SK-N-SH (cell line): ENCODE data around the gene SLC2A3. TPM values are rescaled to one million over a fixed set of nuclear protein-coding genes. Genes with fewer than 3 reads are reported as not detected.

Experiments
- CTCF ChIA-PET: fragments of 300-600, 350-600 bp; formaldehyde crosslinking; extraction: SDS; loops from one replicate; lab custom pipeline; 2021; lab: Yijun Ruan, JAX
- POLR2A ChIA-PET: fragments of 350-600 bp; sonication (Branson Sonifier 250); formaldehyde crosslinking; extraction: SDS; loops from one replicate; lab custom pipeline; 2020; ENCODE audit warnings: antibody characterized with exemption, inconsistent platforms; lab: Yijun Ruan, JAX
- DNase-seq: peaks from one replicate; pipeline ENCODE4 v3.0.0; 2012
- H2AFZ ChIP-seq: fragments of 200-600 bp; sonication (generic); 2 replicates; pipeline ENCODE4 v1.8.1; 2016; ENCODE audit warnings: antibody characterized with exemption, mild to moderate bottlenecking, low read depth
- H3F3A ChIP-seq: fragments of 200-600 bp; sonication (generic); replicated peaks from 2 replicates; pipeline ENCODE3; 2016; ENCODE audit warnings: antibody characterized with exemption, mild to moderate bottlenecking; ENCODE audit not compliant: insufficient read depth
- H3K27ac ChIP-seq, 2 experiments: fragments of 200-500 bp in 1 of 2; fragments of 200-600 bp in 1 of 2; sonication (Bioruptor generic) in 1 of 2; sonication (generic), shearing (Covaris generic) in 1 of 2; 2 replicates each; pipeline versions ENCODE4 v1.5.1 to v1.6.1; 2014 to 2016; ENCODE audit warnings: low read depth in 2 of 2, inconsistent platforms in 1 of 2, low read length in 1 of 2, mild to moderate bottlenecking in 1 of 2, mixed read lengths in 1 of 2
- H3K27me3 ChIP-seq: fragments of 200-600 bp; sonication (generic), shearing (Covaris generic); 2 replicates; pipeline ENCODE4 v1.6.1; 2016; ENCODE audit warnings: mixed run types; ENCODE audit not compliant: insufficient read depth
- H3K36me3 ChIP-seq, 2 experiments: fragments of 200-500 bp in 1 of 2; fragments of 200-600 bp in 1 of 2; sonication (Bioruptor generic) in 1 of 2; sonication (generic) in 1 of 2; replicated peaks in 1 of 2; 2 replicates each; pipeline versions ENCODE3 to v1.5.1; 2014 to 2016; ENCODE audit warnings: low read length in 1 of 2, mild to moderate bottlenecking in 1 of 2; ENCODE audit not compliant: insufficient read depth in 2 of 2, control insufficient read depth in 1 of 2
- H3K4me1 ChIP-seq, 2 experiments: fragments of 200-500 bp in 1 of 2; fragments of 200-600 bp in 1 of 2; sonication (Bioruptor generic) in 1 of 2; sonication (generic), shearing (Covaris generic) in 1 of 2; 2 replicates each; pipeline versions ENCODE4 v1.5.1 to v1.6.1; 2014 to 2016; ENCODE audit warnings: low read depth in 1 of 2, low read length in 1 of 2, mixed run types in 1 of 2; ENCODE audit not compliant: insufficient read depth in 2 of 2, control insufficient read depth in 1 of 2
- H3K4me2 ChIP-seq: fragments of 200-600 bp; sonication (generic), shearing (Covaris generic); 2 replicates; pipeline ENCODE4 v1.6.1; 2017; ENCODE audit warnings: mixed run types
- H3K4me3 ChIP-seq, 2 experiments: fragments of 200-500 bp in 1 of 2; fragments of 200-600 bp in 1 of 2; sonication (Bioruptor generic) in 1 of 2; sonication (generic), shearing (Covaris generic) in 1 of 2; 2 replicates each; pipeline versions ENCODE4 v1.5.1 to v1.8.1; 2014 to 2016; ENCODE audit warnings: low read depth in 2 of 2, inconsistent platforms in 1 of 2, low read length in 1 of 2, mild to moderate bottlenecking in 1 of 2, mixed read lengths in 1 of 2, moderate library complexity in 1 of 2
- H3K79me2 ChIP-seq: fragments of 200-600 bp; sonication (generic); 2 replicates; pipeline ENCODE4 v1.8.1; 2017; ENCODE audit warnings: mild to moderate bottlenecking; ENCODE audit not compliant: insufficient read depth
- H3K9ac ChIP-seq: fragments of 200-600 bp; sonication (generic); 2 replicates; pipeline ENCODE4 v1.6.1; 2017; ENCODE audit warnings: mixed run types
- H3K9me2 ChIP-seq: fragments of 200-600 bp; sonication (generic); 2 replicates; pipeline ENCODE4 v1.6.1; 2017; ENCODE audit warnings: mixed run types
- H3K9me3 ChIP-seq: fragments of 200-600 bp; sonication (generic); 2 replicates; pipeline ENCODE4 v1.6.1; 2017; ENCODE audit warnings: mixed run types, mild to moderate bottlenecking, moderate library complexity
- H4K20me1 ChIP-seq: fragments of 200-600 bp; sonication (generic); 2 replicates; pipeline ENCODE4 v1.6.1; 2017; ENCODE audit warnings: mild to moderate bottlenecking, mixed run types; ENCODE audit not compliant: insufficient read depth
- CTCF ChIP-seq: fragments of 200-600 bp; sonication (generic); IDR thresholded peaks from 2 replicates; pipeline ENCODE4 v1.6.1; 2017; ENCODE audit warnings: antibody characterized with exemption, mild to moderate bottlenecking, moderate library complexity
- GABPA ChIP-seq: IDR thresholded peaks from 2 replicates; pipeline ENCODE4 v1.4.0; 2012; ENCODE audit warnings: low read depth, mild to moderate bottlenecking
- MAX ChIP-seq: IDR thresholded peaks from 2 replicates; pipeline ENCODE4 v1.4.0; 2012; ENCODE audit warnings: low read depth
- NRF1 ChIP-seq: IDR thresholded peaks from 2 replicates; pipeline ENCODE4 v1.6.1; 2012; ENCODE audit warnings: low read depth, mild to moderate bottlenecking, low read length
- RAD21 ChIP-seq: IDR thresholded peaks from 2 replicates; pipeline ENCODE4 v1.6.1; 2012; ENCODE audit warnings: mild to moderate bottlenecking, low read length
- RXRA ChIP-seq: IDR thresholded peaks from 2 replicates; pipeline ENCODE4 v1.4.0; 2012; ENCODE audit warnings: low read depth, mild to moderate bottlenecking, borderline replicate concordance
- SMC3 ChIP-seq: IDR thresholded peaks from 2 replicates; pipeline ENCODE4 v1.6.1; 2012; ENCODE audit warnings: low read depth, low read length, improper control_type of control experiment
- TAF1 ChIP-seq: IDR thresholded peaks from 2 replicates; pipeline ENCODE4 v1.6.1; 2012; ENCODE audit warnings: low read depth, mild to moderate bottlenecking, low read length, moderate library complexity, borderline replicate concordance
- TCF12 ChIP-seq: IDR thresholded peaks from 2 replicates; pipeline ENCODE4 v1.4.0; 2012
- WGBS: methylation state at CpG from one replicate; pipeline ENCODE4 v1.1.6; 2017; ENCODE audit warnings: low lambda C conversion rate; 5-methylcytosine and 5-hydroxymethylcytosine counted together
- polyA plus RNA-seq, 3 experiments: library from polyadenylated mRNA; depleted of rRNA; stranded (reverse); fragments of >200 nt; gene quantifications; 2 replicates each; pipeline ENCODE4 v1.2.3, GENCODE V29; 2012
- TF ChIP-seq, protein P1 (sequence below): IDR thresholded peaks from 2 replicates; pipeline ENCODE4 v1.6.1; 2012; ENCODE audit warnings: mild to moderate bottlenecking, low read depth, low read length, moderate library complexity
- TF ChIP-seq, protein P2 (sequence below): IDR thresholded peaks from 2 replicates; pipeline ENCODE4 v1.4.0; 2012; ENCODE audit warnings: low read depth, borderline replicate concordance

The SLC2A3 gene
- polyA plus RNA-seq, 1 of the 3 experiments (the other 2 are of a cell fraction): 26.6 TPM

GRCh38 chr12:7934091-7934888 is 1.7 kb downstream of the SLC2A3 start (continued):
- TF ChIP-seq, protein P1, sequence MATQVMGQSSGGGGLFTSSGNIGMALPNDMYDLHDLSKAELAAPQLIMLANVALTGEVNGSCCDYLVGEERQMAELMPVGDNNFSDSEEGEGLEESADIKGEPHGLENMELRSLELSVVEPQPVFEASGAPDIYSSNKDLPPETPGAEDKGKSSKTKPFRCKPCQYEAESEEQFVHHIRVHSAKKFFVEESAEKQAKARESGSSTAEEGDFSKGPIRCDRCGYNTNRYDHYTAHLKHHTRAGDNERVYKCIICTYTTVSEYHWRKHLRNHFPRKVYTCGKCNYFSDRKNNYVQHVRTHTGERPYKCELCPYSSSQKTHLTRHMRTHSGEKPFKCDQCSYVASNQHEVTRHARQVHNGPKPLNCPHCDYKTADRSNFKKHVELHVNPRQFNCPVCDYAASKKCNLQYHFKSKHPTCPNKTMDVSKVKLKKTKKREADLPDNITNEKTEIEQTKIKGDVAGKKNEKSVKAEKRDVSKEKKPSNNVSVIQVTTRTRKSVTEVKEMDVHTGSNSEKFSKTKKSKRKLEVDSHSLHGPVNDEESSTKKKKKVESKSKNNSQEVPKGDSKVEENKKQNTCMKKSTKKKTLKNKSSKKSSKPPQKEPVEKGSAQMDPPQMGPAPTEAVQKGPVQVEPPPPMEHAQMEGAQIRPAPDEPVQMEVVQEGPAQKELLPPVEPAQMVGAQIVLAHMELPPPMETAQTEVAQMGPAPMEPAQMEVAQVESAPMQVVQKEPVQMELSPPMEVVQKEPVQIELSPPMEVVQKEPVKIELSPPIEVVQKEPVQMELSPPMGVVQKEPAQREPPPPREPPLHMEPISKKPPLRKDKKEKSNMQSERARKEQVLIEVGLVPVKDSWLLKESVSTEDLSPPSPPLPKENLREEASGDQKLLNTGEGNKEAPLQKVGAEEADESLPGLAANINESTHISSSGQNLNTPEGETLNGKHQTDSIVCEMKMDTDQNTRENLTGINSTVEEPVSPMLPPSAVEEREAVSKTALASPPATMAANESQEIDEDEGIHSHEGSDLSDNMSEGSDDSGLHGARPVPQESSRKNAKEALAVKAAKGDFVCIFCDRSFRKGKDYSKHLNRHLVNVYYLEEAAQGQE: no peak

- TF ChIP-seq TCF12 (no peak), CTCF (peak; percentile 87), RAD21 (peak; percentile 69), TAF1 (peak; percentile 24; the same call in 1 of the 2 replicates), SMC3 (peak; percentile 79), MAX (0 out of 2 replicates have a peak, but pooled peaks have one; percentile 13), GABPA (peak; percentile 59), NRF1 (0 out of 2 replicates have a peak, but pooled peaks have one; percentile 20), RXRA (no peak)
- TF ChIP-seq, protein P2, sequence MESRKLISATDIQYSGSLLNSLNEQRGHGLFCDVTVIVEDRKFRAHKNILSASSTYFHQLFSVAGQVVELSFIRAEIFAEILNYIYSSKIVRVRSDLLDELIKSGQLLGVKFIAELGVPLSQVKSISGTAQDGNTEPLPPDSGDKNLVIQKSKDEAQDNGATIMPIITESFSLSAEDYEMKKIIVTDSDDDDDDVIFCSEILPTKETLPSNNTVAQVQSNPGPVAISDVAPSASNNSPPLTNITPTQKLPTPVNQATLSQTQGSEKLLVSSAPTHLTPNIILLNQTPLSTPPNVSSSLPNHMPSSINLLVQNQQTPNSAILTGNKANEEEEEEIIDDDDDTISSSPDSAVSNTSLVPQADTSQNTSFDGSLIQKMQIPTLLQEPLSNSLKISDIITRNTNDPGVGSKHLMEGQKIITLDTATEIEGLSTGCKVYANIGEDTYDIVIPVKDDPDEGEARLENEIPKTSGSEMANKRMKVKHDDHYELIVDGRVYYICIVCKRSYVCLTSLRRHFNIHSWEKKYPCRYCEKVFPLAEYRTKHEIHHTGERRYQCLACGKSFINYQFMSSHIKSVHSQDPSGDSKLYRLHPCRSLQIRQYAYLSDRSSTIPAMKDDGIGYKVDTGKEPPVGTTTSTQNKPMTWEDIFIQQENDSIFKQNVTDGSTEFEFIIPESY: no peak
- Histone ChIP-seq H3K4me2 (peak overlapping the region; percentile 84), H3K4me1 (peaks cover 0 to 7% of the 10 kb centered on the region in 2 experiments; a peak in 1 of 4 replicates), H3K27me3 (no peaks in the 10 kb centered on the region), H3K4me3 (peak overlapping the region; percentile 53 to 74; a peak in 3 of 4 replicates), H4K20me1 (no peaks in the 10 kb centered on the region), H3K9me2 (no peaks in the 10 kb centered on the region), H3K36me3 (peaks cover 20 to 29% of the 10 kb centered on the region in 2 experiments), H3K27ac (peak overlapping the region in 1 of 2 experiments; percentile 83; a peak in 2 of 4 replicates), H3K79me2 (peaks cover 25% of the 10 kb centered on the region), H2AFZ (peak overlapping the region; percentile 26; the same call in 1 of the 2 replicates), H3K9ac (peak overlapping the region; percentile 88), H3F3A (peaks cover 16% of the 10 kb centered on the region), H3K9me3 (no peaks in the 10 kb centered on the region)
- DNase-seq: peak; percentile 75
- CTCF ChIA-PET: interaction anchor here (0.6 to 4.4 kb wide), 13 partner anchors 10 to 127 kb away, joined by 3 to 29 read pairs (median 3); partner anchors contain the start of gene FOXJ2
- POLR2A ChIA-PET: no interaction called here
- 2% methylated on average over 7 of the region's 7 CpGs for WGBS
These were observed 2.7 kb downstream of the SLC2A3 start for GRCh38 chr12:7933255-7933726.
